ENCODE measurements around the gene ID4.
"Not testable (repeated sequence)": the region's sequence is repeated elsewhere in the genome, so short reads cannot be mapped to it uniquely, and the experiment has no call there.

The ID4 gene

DNA sequence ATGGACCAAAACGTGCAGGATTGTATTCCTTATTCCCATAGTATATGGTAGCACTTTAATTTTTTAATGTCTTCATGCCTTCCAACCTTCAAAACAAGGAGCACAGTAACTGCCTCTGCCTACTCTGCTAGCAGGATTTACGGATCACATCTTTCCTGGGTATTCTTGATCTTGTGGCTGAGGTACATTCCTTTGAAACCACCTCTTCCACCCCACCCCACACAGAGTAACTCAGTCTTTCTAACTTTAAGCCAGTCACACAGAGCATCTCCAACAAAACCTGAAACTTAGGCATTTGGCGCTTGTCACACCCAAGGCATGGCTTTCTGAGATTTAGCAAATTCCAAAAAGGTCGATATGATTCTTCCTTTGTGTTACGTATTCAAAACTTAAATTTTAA lies 2.3 kb upstream of the ID4 start:
- no peak for DNase-seq

DNA sequence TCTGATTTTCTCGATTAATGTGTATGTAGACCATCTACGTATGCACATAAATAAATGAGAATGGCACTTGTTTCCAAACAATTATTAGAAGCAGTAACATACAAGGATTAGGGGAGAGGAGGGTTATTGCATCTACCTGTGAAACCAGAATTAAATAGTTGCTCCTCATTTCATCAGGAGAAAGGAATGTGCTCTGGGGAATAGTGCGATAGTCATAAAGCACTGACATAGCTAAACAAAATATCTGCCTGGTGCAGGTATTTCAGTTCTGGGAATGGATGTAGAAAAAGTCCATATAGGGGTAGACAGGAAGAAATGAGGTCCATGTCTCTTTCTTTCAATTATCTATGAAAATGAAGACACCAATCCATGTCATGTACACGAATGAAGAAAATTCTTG lies 1.6 kb upstream of the ID4 start:
- no peak for DNase-seq

DNA sequence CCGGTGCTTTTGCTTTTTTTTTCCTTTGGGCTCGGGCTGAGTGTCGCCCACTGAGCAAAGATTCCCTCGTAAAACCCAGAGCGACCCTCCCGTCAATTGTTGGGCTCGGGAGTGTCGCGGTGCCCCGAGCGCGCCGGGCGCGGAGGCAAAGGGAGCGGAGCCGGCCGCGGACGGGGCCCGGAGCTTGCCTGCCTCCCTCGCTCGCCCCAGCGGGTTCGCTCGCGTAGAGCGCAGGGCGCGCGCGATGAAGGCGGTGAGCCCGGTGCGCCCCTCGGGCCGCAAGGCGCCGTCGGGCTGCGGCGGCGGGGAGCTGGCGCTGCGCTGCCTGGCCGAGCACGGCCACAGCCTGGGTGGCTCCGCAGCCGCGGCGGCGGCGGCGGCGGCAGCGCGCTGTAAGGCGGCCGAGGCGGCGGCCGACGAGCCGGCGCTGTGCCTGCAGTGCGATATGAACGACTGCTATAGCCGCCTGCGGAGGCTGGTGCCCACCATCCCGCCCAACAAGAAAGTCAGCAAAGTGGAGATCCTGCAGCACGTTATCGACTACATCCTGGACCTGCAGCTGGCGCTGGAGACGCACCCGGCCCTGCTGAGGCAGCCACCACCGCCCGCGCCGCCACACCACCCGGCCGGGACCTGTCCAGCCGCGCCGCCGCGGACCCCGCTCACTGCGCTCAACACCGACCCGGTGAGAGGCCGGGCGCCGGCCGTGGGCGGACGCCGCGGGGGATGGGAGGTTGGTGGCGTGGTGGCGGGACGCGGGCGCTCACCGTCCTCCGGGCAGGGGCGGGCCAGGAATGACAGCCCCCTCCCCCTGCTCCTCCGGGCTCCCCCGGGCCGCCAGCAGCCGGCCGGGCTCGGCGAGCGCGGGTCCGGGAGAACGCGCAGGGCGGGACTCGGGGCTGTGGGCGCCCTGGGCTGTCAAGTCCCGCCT lies 606 bp downstream of the ID4 start:
- no peak for DNase-seq

DNA sequence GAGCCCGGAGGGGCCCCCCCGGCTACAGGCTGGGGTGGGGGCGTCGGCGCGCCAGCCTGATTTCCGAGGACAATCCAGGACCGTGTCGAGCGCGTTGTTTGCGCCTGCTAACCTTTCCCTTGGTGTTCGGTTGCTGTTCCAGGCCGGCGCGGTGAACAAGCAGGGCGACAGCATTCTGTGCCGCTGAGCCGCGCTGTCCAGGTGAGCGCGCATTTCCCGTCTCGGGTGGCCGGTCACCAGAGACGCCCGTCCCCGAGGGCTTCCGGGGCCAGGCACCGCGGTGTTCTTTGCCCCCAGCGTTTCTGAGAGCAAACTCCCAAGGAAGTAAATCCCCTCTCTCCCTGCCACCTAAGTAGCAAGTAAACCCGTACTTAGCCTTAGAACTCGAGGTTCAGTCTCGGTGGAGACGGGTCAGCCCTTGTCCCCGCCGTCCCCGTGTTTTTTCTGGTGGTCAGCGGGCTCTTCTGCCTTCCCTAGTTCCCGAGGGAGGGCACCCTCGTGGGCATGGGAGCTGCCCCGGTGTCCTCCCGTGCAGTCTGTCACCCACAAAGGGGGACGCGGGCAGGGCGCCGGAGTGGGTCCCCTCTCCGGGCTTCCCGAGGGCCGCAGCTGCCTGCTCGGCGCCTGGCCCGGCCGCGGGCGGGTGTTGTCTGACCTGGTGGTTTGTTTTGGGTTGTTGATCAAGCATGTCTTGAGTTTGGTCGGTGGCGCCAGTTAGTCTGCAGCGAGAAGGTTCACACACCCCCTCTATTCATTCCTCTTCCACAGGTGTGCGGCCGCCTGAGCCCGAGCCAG lies 1.5 kb downstream of the ID4 start:
- no peak for DNase-seq

DNA sequence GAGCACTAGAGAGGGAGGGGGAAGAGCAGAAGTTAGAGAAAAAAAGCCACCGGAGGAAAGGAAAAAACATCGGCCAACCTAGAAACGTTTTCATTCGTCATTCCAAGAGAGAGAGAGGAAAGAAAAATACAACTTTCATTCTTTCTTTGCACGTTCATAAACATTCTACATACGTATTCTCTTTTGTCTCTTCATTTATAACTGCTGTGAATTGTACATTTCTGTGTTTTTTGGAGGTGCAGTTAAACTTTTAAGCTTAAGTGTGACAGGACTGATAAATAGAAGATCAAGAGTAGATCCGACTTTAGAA lies 2.0 kb downstream of the ID4 start:
- DNase-seq: no peak

DNA sequence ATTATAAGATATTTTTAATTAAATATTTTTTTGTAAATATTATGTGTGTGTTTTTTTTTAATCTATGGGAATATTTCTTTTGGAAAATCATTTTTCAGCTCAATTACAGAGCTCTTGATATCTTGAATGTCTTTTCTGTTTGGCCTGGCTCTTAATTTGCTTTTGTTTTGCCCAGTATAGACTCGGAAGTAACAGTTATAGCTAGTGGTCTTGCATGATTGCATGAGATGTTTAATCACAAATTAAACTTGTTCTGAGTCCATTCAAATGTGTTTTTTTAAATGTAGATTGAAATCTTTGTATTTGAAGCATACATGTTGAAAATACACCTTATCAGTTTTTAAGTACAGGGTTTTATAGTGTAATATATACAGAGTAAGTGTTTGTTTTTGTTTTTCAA lies 2.6 kb downstream of the ID4 start:
- DNase-seq: no peak

DNA sequence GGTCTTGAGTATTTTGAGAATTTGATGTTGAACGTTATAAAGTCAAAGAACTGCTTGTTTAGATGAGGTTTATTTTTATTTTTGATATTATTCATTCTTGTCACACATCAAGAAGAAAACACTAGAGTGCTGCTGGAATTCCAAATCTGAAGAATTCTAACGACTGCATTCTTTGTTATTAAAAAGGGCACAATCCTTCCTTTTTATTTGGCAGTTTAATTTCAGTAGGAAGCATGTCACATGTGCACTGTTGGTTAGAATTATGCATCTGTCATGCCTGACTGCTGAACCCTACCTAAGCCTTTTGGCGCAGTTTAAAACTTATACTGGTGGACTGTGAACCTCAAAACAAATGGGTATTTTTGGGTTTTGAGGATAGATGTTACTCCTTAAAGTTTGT lies 4.0 kb downstream of the ID4 start:
- no peak for DNase-seq

DNA sequence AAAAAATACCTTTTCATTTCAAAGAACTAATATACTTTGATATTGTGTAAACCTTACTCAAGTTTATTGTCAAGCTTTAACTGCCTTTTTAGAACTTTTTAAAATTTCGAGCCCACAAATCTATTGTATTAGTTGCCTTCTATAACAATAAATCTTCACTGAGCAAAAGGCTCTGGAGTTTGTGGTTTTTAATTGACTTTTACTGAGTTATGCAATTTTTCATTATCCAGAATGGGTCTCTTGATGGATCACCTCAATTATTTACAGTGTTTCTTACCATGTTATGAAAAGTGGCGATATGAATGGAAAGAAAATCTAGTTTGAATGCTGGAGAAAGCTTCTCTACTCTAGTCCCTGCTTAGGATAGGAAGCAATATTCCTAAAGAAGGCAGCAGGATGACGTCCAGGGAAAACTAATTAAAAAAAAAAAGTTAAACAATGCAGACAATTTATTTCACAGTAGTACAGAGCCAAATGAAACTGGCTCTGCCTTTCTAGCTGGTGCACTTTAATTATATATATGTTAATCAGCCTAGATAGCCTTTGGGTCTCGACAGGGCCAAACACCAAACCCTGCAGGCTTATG lies 5.0 kb downstream of the ID4 start:
- no peak for DNase-seq

DNA sequence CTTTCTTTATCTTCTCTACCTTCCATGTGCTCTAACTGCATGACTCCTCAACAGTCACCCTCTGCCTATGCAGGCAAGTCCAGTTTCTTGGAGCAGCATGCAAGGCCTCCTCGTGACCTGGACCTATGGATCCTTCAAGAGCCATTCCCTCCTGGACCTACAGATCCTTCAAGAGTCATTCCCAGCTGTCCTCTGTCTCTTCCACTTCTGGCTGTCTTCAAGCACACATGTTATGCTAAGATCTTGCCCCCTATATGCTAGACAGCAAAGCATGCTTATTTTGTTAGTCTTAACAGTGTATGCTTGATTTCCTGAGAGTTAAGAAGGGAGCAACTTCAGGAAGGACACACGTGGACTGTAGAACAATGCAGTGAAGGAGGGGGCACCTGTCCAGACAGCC lies 7.5 kb downstream of the ID4 start:
- DNase-seq: no peak

DNA sequence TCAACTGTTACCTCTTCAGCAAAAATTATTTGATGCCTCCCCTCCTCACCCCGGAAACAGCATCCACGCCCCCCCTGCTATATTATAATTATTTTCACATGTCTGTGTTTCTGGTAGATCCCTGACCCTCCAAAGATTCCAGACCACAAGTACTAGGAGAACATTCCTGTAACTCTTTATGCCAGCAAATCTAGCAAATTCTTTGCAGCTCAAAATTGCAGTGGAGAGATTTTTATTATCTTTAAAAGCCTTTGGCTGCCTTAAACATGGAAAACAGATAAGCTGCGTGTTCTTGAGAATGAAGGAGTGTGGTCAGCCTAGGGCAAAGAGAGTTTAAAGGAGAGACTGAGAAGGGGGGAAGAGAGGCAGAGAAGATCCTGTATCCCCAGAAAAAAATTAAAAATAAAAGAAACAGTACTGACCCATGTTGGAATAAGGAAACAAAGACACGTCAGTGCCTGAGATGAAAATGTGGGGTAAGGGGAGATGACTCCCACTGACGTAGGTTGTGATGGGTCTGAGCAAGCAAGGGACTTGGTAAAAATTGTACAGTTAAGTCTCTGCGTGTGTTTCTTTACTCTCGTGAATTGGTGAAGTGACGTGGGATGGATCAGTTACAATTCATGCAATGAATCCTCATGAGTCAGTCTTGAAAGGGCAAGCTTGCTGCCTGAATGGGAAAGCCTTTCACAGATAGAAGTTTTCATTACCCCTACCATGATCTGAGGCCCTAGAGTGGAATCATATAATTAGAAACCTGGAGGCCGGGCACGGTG lies 8.3 kb downstream of the ID4 start:
- DNase-seq: no peak

DNA sequence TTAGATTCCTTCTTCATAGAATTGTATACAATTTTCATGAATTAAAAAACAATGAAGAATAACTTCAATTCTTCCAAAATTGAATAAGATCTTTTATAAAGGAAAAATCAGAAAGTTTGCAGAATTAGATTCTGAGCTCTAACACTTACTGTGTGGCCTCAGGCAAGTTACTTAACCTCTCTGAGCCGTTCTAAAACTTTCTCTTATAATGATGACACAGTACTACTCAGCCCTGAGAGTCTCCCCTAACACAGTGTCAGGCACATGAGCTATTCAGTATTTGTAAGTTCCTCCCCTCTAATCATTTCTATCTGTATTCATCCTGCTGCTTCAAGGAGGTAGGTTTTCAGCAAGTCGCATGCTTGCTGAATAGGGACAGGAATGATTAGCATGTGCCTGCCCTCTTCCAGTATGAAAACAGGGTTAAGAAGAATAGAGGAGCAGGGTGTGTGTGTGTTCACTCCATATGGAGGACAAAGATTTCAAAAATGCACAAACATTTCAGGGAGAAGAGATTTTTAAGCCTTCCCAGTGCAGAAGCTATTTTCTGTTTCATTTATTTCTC lies 11.4 kb downstream of the ID4 start:
- DNase-seq: no peak

DNA sequence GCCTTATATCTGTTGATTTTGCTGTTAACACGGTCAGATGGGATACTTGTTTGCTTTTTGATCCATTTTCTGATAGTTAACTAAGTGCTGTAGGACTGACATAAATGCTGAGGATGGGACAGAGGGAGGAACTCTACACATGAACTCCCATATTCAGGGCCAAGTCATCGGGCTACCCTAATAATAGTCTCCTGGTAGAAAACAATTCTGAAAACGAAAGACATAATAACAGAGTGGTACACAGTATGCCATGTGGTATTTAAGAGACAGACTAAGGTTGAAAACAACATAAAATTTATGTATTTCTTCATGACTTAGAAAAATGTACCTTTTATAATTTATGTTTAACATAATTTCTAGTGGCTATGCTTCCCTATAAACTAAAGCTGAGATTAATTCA lies 12.0 kb downstream of the ID4 start:
- DNase-seq: no peak

DNA sequence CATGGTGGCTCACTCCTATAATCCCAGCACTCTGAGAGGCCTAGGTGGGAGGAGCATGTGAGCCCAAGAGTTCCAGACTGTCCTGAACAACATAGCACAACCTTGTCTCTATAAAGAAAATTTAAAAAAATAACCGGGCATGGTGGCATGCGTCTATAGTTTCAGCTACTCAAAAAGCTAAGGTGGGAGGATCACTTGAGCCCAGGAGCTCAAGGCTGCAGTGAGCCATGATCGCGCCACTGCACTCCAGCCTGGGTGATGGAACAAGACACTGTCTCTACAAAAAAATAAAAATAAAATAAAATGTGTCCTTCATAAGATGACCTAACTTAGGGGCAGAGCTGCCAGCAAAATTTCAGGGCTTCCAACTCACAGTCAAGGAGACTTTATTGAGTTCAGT lies 12.6 kb downstream of the ID4 start:
- DNase-seq: no peak

DNA sequence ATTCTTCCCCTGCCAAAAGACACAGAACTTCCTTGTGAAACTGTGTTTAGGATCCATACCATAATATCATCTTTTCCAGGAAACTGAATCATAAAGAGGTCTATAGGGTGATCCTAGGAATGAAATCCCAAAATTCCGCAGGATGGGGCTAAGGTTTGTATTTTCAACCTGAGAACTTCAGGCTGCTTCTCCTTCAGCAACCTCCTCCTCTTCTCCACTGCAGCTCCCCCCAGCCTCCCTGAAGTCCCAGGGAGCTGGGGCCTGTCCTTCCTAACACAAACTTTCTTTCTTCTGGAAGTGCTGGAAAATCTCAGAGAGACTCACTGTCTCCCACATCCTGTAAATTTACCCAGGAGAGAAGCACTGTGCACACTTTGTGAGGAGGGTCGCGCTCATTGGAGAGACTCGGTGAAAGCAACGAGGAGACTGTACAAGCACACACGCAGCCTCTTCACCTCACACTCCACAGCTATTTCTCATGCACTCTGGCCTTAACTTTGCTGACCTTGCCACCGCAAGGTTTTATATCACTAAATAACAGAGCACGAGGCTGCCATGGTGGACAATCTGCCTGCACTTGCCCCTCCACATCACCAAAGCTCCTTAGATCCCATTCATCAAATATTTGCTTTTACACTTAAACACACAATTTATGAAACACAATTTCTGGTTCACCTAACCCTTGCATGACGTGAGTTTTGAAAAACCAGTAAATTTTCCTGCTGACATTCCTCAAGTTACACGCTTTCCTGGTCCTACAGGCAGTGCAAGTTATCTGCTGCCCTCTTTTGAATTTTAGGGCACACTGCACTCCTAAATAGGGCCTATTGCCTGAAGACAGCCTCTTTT lies 14.3 kb downstream of the ID4 start:
- no peak for DNase-seq

DNA sequence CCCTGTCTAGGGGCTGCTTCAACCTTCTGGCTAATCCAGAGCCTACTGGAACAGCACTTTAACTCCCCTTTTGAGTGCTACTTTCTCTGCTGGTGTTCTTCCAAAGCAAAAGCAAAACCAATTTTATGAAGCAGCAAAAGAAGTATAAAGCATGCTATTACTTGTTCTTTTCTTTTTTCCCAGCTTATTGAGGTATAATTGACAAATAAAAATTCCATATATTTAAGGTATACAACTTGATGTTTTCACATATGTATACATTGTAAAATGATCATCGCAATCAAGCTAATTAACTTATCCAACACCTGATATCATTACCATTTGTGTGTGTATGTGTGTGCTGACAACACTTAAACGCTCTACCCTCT lies 14.9 kb downstream of the ID4 start:
- no peak for DNase-seq

DNA sequence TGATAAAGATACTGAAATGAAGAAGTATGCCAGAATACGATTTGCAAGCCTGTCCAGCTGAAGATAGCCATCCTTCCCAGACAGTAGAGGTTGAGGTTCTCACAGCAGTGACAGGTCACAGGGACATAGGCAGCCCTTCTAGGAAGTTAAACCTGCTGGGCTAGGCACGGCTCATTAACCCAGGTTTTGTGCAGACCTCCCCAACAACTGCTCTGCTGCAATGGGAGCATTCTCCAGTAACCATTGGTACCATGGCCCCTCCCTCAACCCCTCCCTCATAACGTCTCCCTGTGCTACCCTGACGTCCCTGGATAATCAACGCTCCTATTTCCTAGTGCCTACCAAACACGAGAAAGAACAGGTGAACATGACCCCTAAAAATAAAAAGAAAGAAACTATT lies 15.8 kb downstream of the ID4 start:
- no peak for DNase-seq

DNA sequence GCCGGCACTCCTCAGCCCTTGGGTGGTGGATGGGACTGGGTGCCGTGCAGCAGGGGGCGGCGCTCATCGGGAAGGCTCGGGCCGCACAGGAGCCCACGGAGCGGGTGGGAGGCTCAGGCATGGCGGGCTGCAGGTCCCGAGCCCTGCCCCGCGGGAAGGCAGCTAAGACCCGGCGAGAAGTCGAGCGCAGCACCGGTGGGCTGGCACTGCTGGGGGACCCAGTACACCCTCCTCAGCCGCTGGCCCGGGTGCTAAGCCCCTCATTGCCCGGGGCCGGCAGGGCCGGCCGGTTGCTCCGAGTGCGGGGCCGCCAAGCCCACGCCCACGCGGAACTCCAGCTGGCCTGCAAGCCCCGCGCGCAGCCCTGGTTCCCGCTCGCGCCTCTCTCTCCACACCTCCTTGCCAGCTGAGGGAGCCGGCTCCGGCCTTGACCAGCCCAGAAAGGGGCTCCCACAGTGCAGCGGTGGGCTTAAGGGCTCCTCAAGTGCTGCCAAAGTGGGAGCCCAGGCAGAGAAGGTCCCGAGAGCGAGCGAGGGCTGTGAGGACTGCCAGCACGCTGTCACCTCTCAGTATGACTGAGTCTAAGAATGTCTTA lies 17.3 kb downstream of the ID4 start:
- DNase-seq: not testable (repeated sequence)

DNA sequence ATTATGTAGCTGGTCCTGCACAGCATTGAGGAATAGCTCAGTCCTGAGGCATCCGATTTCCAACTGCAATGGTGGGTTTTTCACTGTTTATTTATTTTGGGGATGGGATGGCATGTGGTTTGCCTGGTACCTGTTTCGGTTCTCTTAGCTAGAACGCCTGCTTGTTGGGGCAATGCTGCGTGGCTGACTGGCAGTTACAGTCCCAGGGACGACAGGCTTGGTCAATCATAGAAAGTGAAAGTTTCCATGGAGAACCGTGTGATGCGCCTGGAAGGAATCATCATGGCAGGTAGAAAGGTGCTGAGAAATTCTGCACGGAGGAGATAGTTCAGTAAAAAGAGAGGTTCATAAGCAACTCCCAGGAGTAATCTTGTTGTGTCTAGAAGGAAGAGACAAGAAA lies 18.4 kb downstream of the ID4 start:
- no peak for DNase-seq

DNA sequence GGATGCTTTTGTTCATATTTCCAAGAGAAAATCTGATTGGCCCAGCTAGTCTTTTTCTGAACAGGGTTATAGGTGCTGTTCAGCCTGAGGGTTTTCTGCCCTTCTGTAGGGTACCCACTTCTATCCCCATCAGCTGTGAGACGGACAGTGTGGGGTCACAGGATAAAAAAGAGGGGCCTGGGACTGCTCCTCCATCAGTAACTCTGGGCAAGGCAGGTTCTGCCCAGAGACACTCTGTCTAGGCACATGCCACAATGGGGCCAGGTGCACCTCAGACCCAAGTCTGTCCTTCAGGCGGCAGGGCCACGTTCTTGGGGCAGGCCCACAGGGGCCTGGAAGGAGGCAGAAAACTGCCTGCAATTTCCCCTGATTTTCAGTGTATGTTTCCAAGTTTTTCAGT lies 20.0 kb downstream of the ID4 start:
- no peak for DNase-seq

DNA sequence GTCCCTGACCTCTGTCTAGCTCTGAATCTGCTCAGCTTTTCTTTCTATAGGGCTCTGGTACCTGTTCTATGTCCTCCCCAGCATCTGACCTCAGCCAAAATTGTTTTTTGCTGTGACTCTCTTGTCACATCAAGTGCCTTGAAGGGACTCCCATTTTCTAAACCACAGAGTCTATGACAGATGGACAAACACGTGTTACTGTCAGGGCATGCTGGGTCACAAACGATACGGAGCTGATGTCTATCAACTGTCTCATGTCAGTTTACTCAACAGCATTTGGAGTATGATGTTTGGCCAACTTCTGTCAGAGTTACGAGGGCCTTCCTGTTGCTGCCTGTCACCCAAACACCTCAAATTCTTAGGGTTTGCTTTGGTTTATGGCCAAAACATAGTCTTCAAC lies 20.5 kb downstream of the ID4 start:
- no peak for DNase-seq

DNA sequence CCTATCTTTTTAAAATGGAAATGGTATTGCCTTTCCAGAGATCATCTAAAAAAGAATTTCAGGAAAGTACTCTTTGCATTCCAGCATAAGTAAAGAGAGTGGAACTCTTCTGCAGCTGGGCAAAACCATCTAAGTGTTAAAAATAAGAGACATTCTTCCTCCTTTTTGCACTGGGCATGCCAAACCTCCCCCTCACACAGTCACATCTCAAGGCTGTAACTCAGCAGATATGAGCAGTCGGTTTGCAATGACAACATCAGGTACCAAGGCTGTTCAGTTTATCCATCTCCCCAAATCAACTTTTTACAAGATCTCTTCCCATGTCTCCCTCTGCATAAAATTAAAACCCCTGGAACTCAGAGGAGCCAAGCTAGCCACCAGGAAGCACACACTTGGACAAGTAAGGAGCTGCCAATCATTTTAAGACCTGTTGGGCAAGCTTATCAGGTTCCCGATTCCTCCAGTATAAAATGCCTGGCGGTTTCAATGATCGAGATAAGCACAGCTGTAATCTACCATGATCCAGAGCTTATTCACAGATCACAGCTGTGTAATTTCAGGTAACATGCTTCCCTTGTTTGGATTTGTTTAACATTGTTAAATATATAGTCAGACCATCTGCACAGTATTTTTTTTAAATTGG lies 23.2 kb downstream of the ID4 start:
- no peak for DNase-seq

Data from stimulated activated CD4-positive, alpha-beta T cell treated with anti-CD3 and anti-CD28 coated beads, Interleukin-2, amount 100 ng/mL, for 48 hours (primary cell).